Neural progenitor cell (in vitro differentiated cells): Measurements from ENCODE around the gene APOL3.
"Not testable (repeated sequence)": the region's sequence is repeated elsewhere in the genome, so short reads cannot be mapped to it uniquely, and the experiment has no call there.

Source experiments
- EZH2phosphoT487 ChIP-seq: fragments of 200-600 bp; sonication (generic); IDR thresholded peaks from 2 replicates; pipeline ENCODE4 v1.6.1; 2017; ENCODE audit warnings: antibody characterized with exemption
- TF ChIP-seq, protein P1 (sequence below): fragments of 200-600 bp; sonication (generic); IDR thresholded peaks from 2 replicates; pipeline ENCODE4 v1.5.1; 2017; ENCODE audit warnings: antibody characterized with exemption, mild to moderate bottlenecking

GRCh38 chr22:36203441-36203840 is 42.9 kb upstream of the APOL3 start:
- TF ChIP-seq, protein P1, sequence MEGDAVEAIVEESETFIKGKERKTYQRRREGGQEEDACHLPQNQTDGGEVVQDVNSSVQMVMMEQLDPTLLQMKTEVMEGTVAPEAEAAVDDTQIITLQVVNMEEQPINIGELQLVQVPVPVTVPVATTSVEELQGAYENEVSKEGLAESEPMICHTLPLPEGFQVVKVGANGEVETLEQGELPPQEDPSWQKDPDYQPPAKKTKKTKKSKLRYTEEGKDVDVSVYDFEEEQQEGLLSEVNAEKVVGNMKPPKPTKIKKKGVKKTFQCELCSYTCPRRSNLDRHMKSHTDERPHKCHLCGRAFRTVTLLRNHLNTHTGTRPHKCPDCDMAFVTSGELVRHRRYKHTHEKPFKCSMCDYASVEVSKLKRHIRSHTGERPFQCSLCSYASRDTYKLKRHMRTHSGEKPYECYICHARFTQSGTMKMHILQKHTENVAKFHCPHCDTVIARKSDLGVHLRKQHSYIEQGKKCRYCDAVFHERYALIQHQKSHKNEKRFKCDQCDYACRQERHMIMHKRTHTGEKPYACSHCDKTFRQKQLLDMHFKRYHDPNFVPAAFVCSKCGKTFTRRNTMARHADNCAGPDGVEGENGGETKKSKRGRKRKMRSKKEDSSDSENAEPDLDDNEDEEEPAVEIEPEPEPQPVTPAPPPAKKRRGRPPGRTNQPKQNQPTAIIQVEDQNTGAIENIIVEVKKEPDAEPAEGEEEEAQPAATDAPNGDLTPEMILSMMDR, result not testable (repeated sequence)
- not testable (repeated sequence) for TF ChIP-seq EZH2phosphoT487
